ENCODE data around the gene PCMT1.

The PCMT1 gene

GRCh38 chr6:149749594-149750135 is at the start of gene PCMT1:
PCMT1 (plus strand) TSS chr6:149749741; CDS start chr6:149749902, 161 bp downstream.
- Histone ChIP-seq H3K79me2 (ENCODE audit: insufficient read depth, low read length) (peaks cover 59% of the 10 kb centered on the region), H3K9me2 (ENCODE audit: low read depth, low read length) (no peaks in the 10 kb centered on the region), H3K36me3 (ENCODE audit: insufficient read depth, low read length) (peaks cover 11% of the 10 kb centered on the region), H4K20me1 (ENCODE audit: insufficient read depth, low read length) (0 out of 2 replicates have a peak, but pooled peaks cover 5% of the 10 kb centered on the region), H3K4me3 (ENCODE audit: low read depth, low read length, poor library complexity, severe bottlenecking) (peak within 1 kb of the TSS; percentile 92), H2AFZ (ENCODE audit: low read length) (peak within 1 kb of the TSS; percentile 2; the same call in 1 of the 2 replicates), H3K4me1 (ENCODE audit: insufficient read depth, low read length, severe bottlenecking) (peaks cover 58% of the 10 kb centered on the region), H3K27ac (ENCODE audit: low read depth, low read length, poor library complexity, severe bottlenecking) (peak within 1 kb of the TSS; percentile 76), H3K9ac (ENCODE audit: low read length) (peak within 1 kb of the TSS; percentile 94), H3K4me2 (ENCODE audit: low read length) (peak within 1 kb of the TSS; percentile 99), H3K27me3 (ENCODE audit: insufficient read depth, low read length) (no peaks in the 10 kb centered on the region), H3K9me3 (ENCODE audit: low read length) (no peaks in the 10 kb centered on the region), H3F3A (ENCODE audit: insufficient read depth, low read length) (no peaks in the 10 kb centered on the region)
- TF ChIP-seq CTCF (IDR thresholded peaks at IDR 0.05; ENCODE audit: low read length) (no peak), EZH2 (IDR thresholded peaks at IDR 0.05; ENCODE audit: borderline replicate concordance, low read length) (no peak)

GRCh38 chr6:149701714-149702113 is 47.8 kb upstream of the PCMT1 start:
- peaks cover 81% of the 10 kb centered on the region for H3K79me2 ChIP-seq (ENCODE audit: insufficient read depth, low read length)
- H3K4me3 ChIP-seq (ENCODE audit: low read depth, low read length, poor library complexity, severe bottlenecking) = no peak overlapping the region
- peaks cover 28% of the 10 kb centered on the region for H3K36me3 ChIP-seq (ENCODE audit: insufficient read depth, low read length)
- no peaks in the 10 kb centered on the region for H3K4me1 ChIP-seq (ENCODE audit: insufficient read depth, low read length, severe bottlenecking)
- H3F3A ChIP-seq (ENCODE audit: insufficient read depth, low read length) = no peaks in the 10 kb centered on the region; the same call in 1 of the 2 replicates
- H3K27ac ChIP-seq (ENCODE audit: low read depth, low read length, poor library complexity, severe bottlenecking) = no peak overlapping the region
- H3K4me2 ChIP-seq (ENCODE audit: low read length) = no peak overlapping the region
- TF ChIP-seq CTCF (IDR thresholded peaks at IDR 0.05; ENCODE audit: low read length) = no peak
- no peak for TF ChIP-seq EZH2 (IDR thresholded peaks at IDR 0.05; ENCODE audit: borderline replicate concordance, low read length)
- no peaks in the 10 kb centered on the region for H3K9me3 ChIP-seq (ENCODE audit: low read length)
- no peaks in the 10 kb centered on the region for H3K9me2 ChIP-seq (ENCODE audit: low read depth, low read length)
- H3K9ac ChIP-seq (ENCODE audit: low read length) = no peak overlapping the region
- no peaks in the 10 kb centered on the region for H3K27me3 ChIP-seq (ENCODE audit: insufficient read depth, low read length)
- no peak overlapping the region for H2AFZ ChIP-seq (ENCODE audit: low read length)
- no peaks in the 10 kb centered on the region for H4K20me1 ChIP-seq (ENCODE audit: insufficient read depth, low read length)

GRCh38 chr6:149711711-149712110 is 37.8 kb upstream of the PCMT1 start:
- Histone ChIP-seq H3K4me3 (ENCODE audit: low read depth, low read length, poor library complexity, severe bottlenecking) (no peak overlapping the region), H3K27ac (ENCODE audit: low read depth, low read length, poor library complexity, severe bottlenecking) (no peak overlapping the region), H3K9me3 (ENCODE audit: low read length) (no peaks in the 10 kb centered on the region), H3K4me2 (ENCODE audit: low read length) (no peak overlapping the region), H3K27me3 (ENCODE audit: insufficient read depth, low read length) (no peaks in the 10 kb centered on the region), H4K20me1 (ENCODE audit: insufficient read depth, low read length) (no peaks in the 10 kb centered on the region), H3F3A (ENCODE audit: insufficient read depth, low read length) (no peaks in the 10 kb centered on the region), H3K9me2 (ENCODE audit: low read depth, low read length) (no peaks in the 10 kb centered on the region), H2AFZ (ENCODE audit: low read length) (no peak overlapping the region), H3K4me1 (ENCODE audit: insufficient read depth, low read length, severe bottlenecking) (peaks cover 32% of the 10 kb centered on the region), H3K79me2 (ENCODE audit: insufficient read depth, low read length) (peaks cover 73% of the 10 kb centered on the region), H3K36me3 (ENCODE audit: insufficient read depth, low read length) (no peaks in the 10 kb centered on the region), H3K9ac (ENCODE audit: low read length) (no peak overlapping the region)
- TF ChIP-seq CTCF (IDR thresholded peaks at IDR 0.05; ENCODE audit: low read length) (no peak), EZH2 (IDR thresholded peaks at IDR 0.05; ENCODE audit: borderline replicate concordance, low read length) (no peak)

Measured in OCI-LY1 (cell line).